IMR-90 (cell line): Measurements from ENCODE around the gene TMEM61. TPM values are rescaled to one million over a fixed set of nuclear protein-coding genes. Genes with fewer than 3 reads are reported as not detected.

Experiments used
- ATAC-seq: fragments of 200-7000 bp; cut with Tn5 transposase; 2 replicates; pipeline ENCODE4 v1.9.1; 2020; ENCODE audit warnings: low read depth, mild to moderate bottlenecking, moderate library complexity
- BruUV-seq: library from RNA; stranded (reverse); fragments of 400-500 nt; replicated peaks from 2 replicates; lab custom pipeline; 2021; lab: Mats Ljungman, UMichigan
- CTCF ChIA-PET: fragments of 300-600 bp; formaldehyde crosslinking; extraction: SDS; loops from one replicate; lab custom pipeline; 2021; ENCODE audit warnings: antibody characterized with exemption; lab: Yijun Ruan, JAX
- POLR2A ChIA-PET: fragments of 300-600 bp; sonication (Branson Sonifier 250); formaldehyde crosslinking; loops from one replicate; lab custom pipeline; 2022; ENCODE audit warnings: antibody characterized with exemption; ENCODE audit not compliant: unreplicated experiment; lab: Charles Lee
- DNase-seq: peaks from one replicate; pipeline ENCODE4 v3.0.0; 2013
- H2AFZ ChIP-seq: replicated peaks from 2 replicates; pipeline ENCODE3; 2013; ENCODE audit warnings: low read length, mild to moderate bottlenecking; ENCODE audit not compliant: poor library complexity
- H2AK5ac ChIP-seq: 2 replicates; pipeline ENCODE4 v1.6.1; 2013; ENCODE audit warnings: low read depth, low read length, inconsistent platforms
- H2AK9ac ChIP-seq: replicated peaks from 2 replicates; pipeline ENCODE3; 2013; ENCODE audit warnings: mild to moderate bottlenecking, low read depth, low read length, moderate library complexity; ENCODE audit not compliant: poor library complexity
- H2BK120ac ChIP-seq: 2 replicates; pipeline ENCODE4 v1.6.1; 2013; ENCODE audit warnings: low read depth, low read length, inconsistent platforms
- H2BK15ac ChIP-seq: 3 replicates; pipeline ENCODE4 v1.6.1; 2013; ENCODE audit warnings: low read depth, low read length, inconsistent platforms
- H2BK20ac ChIP-seq: 2 replicates; pipeline ENCODE4 v1.6.1; 2013; ENCODE audit warnings: low read depth, mild to moderate bottlenecking, inconsistent platforms, low read length, moderate library complexity
- H2BK5ac ChIP-seq: 2 replicates; pipeline ENCODE4 v1.6.1; 2013; ENCODE audit warnings: mild to moderate bottlenecking, low read depth, low read length, inconsistent platforms; ENCODE audit not compliant: poor library complexity, severe bottlenecking
- H3K14ac ChIP-seq: replicated peaks from 2 replicates; pipeline ENCODE4 v1.6.1; 2013; ENCODE audit warnings: low read depth, low read length, inconsistent platforms
- H3K18ac ChIP-seq: 2 replicates; pipeline ENCODE4 v1.6.1; 2013; ENCODE audit warnings: low read depth, low read length, control low read depth
- H3K23ac ChIP-seq: 2 replicates; pipeline ENCODE4 v1.6.1; 2013; ENCODE audit warnings: low read depth, low read length, inconsistent platforms
- H3K27ac ChIP-seq: 2 replicates; pipeline ENCODE4 v1.5.1; 2013; ENCODE audit warnings: mild to moderate bottlenecking, control low read depth, low read length; ENCODE audit not compliant: insufficient read depth
- H3K27me3 ChIP-seq: 2 replicates; pipeline ENCODE4 v1.6.1; 2013; ENCODE audit warnings: low read length; ENCODE audit not compliant: control insufficient read depth, insufficient read depth
- H3K36me3 ChIP-seq: 2 replicates; pipeline ENCODE4 v1.6.1; 2013; ENCODE audit warnings: low read length, mixed read lengths; ENCODE audit not compliant: control insufficient read depth, insufficient read depth
- H3K4ac ChIP-seq: 2 replicates; pipeline ENCODE4 v1.6.1; 2013; ENCODE audit warnings: low read depth, low read length, inconsistent platforms
- H3K4me1 ChIP-seq: 2 replicates; pipeline ENCODE4 v1.6.1; 2013; ENCODE audit warnings: low read length, mixed read lengths; ENCODE audit not compliant: control insufficient read depth, insufficient read depth
- H3K4me2 ChIP-seq: 2 replicates; pipeline ENCODE4 v1.6.1; 2013; ENCODE audit warnings: low read depth, mild to moderate bottlenecking, control low read depth, low read length, moderate library complexity
- H3K4me3 ChIP-seq: 2 replicates; pipeline ENCODE4 v1.5.1; 2013; ENCODE audit warnings: low read depth, mild to moderate bottlenecking, control low read depth, low read length, moderate library complexity; ENCODE audit not compliant: insufficient read depth
- H3K56ac ChIP-seq: 2 replicates; pipeline ENCODE4 v1.6.1; 2013; ENCODE audit warnings: low read length, inconsistent platforms; ENCODE audit not compliant: insufficient read depth; ENCODE audit errors: extremely low read depth
- H3K79me1 ChIP-seq, 2 experiments: 2 replicates each; pipeline ENCODE4 v1.6.1; 2013; ENCODE audit warnings: low read length in 2 of 2, inconsistent platforms in 1 of 2, low read depth in 1 of 2
- H3K9ac ChIP-seq: 2 replicates; pipeline ENCODE4 v1.6.1; 2013; ENCODE audit warnings: low read depth, low read length, control low read depth
- H3K9me1 ChIP-seq: 2 replicates; pipeline ENCODE4 v1.6.1; 2013; ENCODE audit warnings: low read length, inconsistent platforms; ENCODE audit not compliant: insufficient read depth
- H3K9me3 ChIP-seq: 2 replicates; pipeline ENCODE4 v1.6.1; 2013; ENCODE audit warnings: low read length; ENCODE audit not compliant: control insufficient read depth, insufficient read depth
- H4K20me1 ChIP-seq: 2 replicates; pipeline ENCODE4 v1.6.1; 2013; ENCODE audit warnings: low read length, inconsistent platforms; ENCODE audit not compliant: insufficient read depth
- H4K5ac ChIP-seq: 2 replicates; pipeline ENCODE4 v1.6.1; 2013; ENCODE audit warnings: mild to moderate bottlenecking, low read depth, low read length, control low read depth
- H4K8ac ChIP-seq, 2 experiments: 2 replicates each; pipeline ENCODE4 v1.6.1; 2013; ENCODE audit warnings: low read depth in 2 of 2, low read length in 2 of 2, control low read depth in 1 of 2, inconsistent platforms in 1 of 2
- H4K91ac ChIP-seq: 2 replicates; pipeline ENCODE4 v1.6.1; 2013; ENCODE audit warnings: low read depth, low read length, inconsistent platforms; ENCODE audit not compliant: insufficient read depth
- ELK1 ChIP-seq: fragments of 150-350 bp; IDR thresholded peaks from 2 replicates; pipeline ENCODE4 v1.6.1; 2016; ENCODE audit warnings: low read depth, mild to moderate bottlenecking, low read length, moderate library complexity, borderline replicate concordance
- WGBS, 2 experiments: methylation state at CpG; one replicate each; pipeline versions ENCODE4 v1.1.5 to v1.1.7; 2013; ENCODE audit warnings: missing lambda C conversion rate in 2 of 2; ENCODE audit not compliant: insufficient read length in 1 of 2; ENCODE audit errors: extremely low coverage in 2 of 2; 5-methylcytosine and 5-hydroxymethylcytosine counted together
- dilution Hi-C: fragments of 300-500 bp; cut with HindIII; formaldehyde crosslinking; loops from one replicate; pipeline ENCODE4 v1.14.3; 2018; ENCODE audit warnings: low sequenced_read_pairs; ENCODE audit not compliant: unreplicated experiment
- in situ Hi-C: fragments of 300-500 bp; cut with MboI; formaldehyde crosslinking; loops from 3 replicates; pipeline ENCODE4 v1.14.3; 2019; ENCODE audit warnings: low sequenced_read_pairs, inconsistent platforms, mixed read lengths
- intact Hi-C: fragments of 100-400 bp; cut with micrococcal nuclease; formaldehyde crosslinking; loops from 2 replicates; pipeline ENCODE4 v1.10.0; 2022
- polyA plus RNA-seq, 3 experiments: library from polyadenylated mRNA; depleted of rRNA; stranded (reverse); fragments of >200 nt; gene quantifications; 2 replicates each; pipeline ENCODE4 v1.2.3, GENCODE V29; 2012; ENCODE audit warnings: low replicate concordance in 1 of 3
- total RNA-seq: library from RNA; depleted of rRNA; stranded (reverse); fragments of >200 nt; gene quantifications from 2 replicates; pipeline ENCODE4 v1.2.3, GENCODE V29; 2012

Gene TMEM61
- total and polyA plus RNA-seq, 2 of the 4 experiments (the other 2 are of a cell fraction), result not detected

GRCh38 chr1:54959241-54959640, 21.2 kb upstream of the TMEM61 start:
- H2AK9ac ChIP-seq, result no peak overlapping the region
- ChIA-PET POLR2A (no interaction called here), CTCF (interaction anchor here (0.7 to 1.2 kb wide), 3 partner anchors 9 to 63 kb away, joined by 3 to 8 read pairs (median 3); no protein-coding TSS in a partner anchor)
- H3K4ac ChIP-seq, result no peak overlapping the region
- no CpG with 5 or more reads among the region's 3 CpGs for WGBS, 2 experiments
- no peak overlapping the region for H2BK15ac ChIP-seq
- H2BK20ac ChIP-seq, result no peak overlapping the region
- H2BK120ac ChIP-seq, result no peak overlapping the region
- BruUV-seq, result no TSS peak
- no peak overlapping the region for H2BK5ac ChIP-seq
- in situ Hi-C loops (no loop called here), intact Hi-C loops (no loop called here), dilution Hi-C loops (no loop called here)
- H2AK5ac ChIP-seq, result no peak overlapping the region
- no peaks in the 10 kb centered on the region; the same call in 1 of the 2 replicates for H4K20me1 ChIP-seq
- no peaks in the 10 kb centered on the region for H3K9me1 ChIP-seq
- no peak overlapping the region for H3K56ac ChIP-seq
- H3K36me3 ChIP-seq, result no peaks in the 10 kb centered on the region
- H3K4me3 ChIP-seq, result no peak overlapping the region
- H3K4me1 ChIP-seq, result no peaks in the 10 kb centered on the region
- H3K27ac ChIP-seq, result no peak overlapping the region
- H3K4me2 ChIP-seq, result no peak overlapping the region
- no peak for DNase-seq
- ATAC-seq, result no peak
- no peak overlapping the region for H3K18ac ChIP-seq
- no peak overlapping the region for H4K5ac ChIP-seq
- H3K9me3 ChIP-seq, result peaks cover 5% of the 10 kb centered on the region
- no peak overlapping the region for H2AFZ ChIP-seq
- no peak for TF ChIP-seq ELK1
- no peak overlapping the region for H4K91ac ChIP-seq
- no peak overlapping the region for H3K23ac ChIP-seq
- H3K14ac ChIP-seq, result no peak overlapping the region
- H3K27me3 ChIP-seq, result peaks cover 2% of the 10 kb centered on the region
- no peak overlapping the region for H4K8ac ChIP-seq
- no peak overlapping the region for H3K9ac ChIP-seq
- H3K79me1 ChIP-seq, result no peaks in the 10 kb centered on the region
